IPS-18a (cell line): ENCODE data around the gene ANKRD28.

Source experiments
- H3K27ac ChIP-seq: one replicate; pipeline ENCODE4 v1.5.1; 2013; ENCODE audit warnings: low read length
- H3K27me3 ChIP-seq: one replicate; pipeline ENCODE4 v1.6.1; 2013; ENCODE audit warnings: mild to moderate bottlenecking, low read length; ENCODE audit not compliant: control insufficient read depth, insufficient read depth
- H3K36me3 ChIP-seq: one replicate; pipeline ENCODE4 v1.6.1; 2013; ENCODE audit warnings: low read depth, low read length; ENCODE audit not compliant: control insufficient read depth
- H3K4me1 ChIP-seq: one replicate; pipeline ENCODE4 v1.6.1; 2013; ENCODE audit warnings: low read depth, low read length; ENCODE audit not compliant: control insufficient read depth
- H3K4me3 ChIP-seq: one replicate; pipeline ENCODE4 v1.5.1; 2013; ENCODE audit warnings: low read length
- H3K9ac ChIP-seq: one replicate; pipeline ENCODE4 v1.6.1; 2013; ENCODE audit warnings: mild to moderate bottlenecking, low read length, moderate library complexity
- H3K9me3 ChIP-seq: one replicate; pipeline ENCODE4 v1.6.1; 2013; ENCODE audit warnings: low read depth, low read length; ENCODE audit not compliant: control insufficient read depth

Gene ANKRD28

GRCh38 chr3:15654891-15655290 is 142.9 kb downstream of the ANKRD28 start:
- Histone ChIP-seq H3K9me3 (peaks cover 12% of the 10 kb centered on the region), H3K4me1 (no peaks in the 10 kb centered on the region), H3K27me3 (no peaks in the 10 kb centered on the region), H3K9ac (no peak overlapping the region), H3K4me3 (no peak overlapping the region), H3K36me3 (no peaks in the 10 kb centered on the region), H3K27ac (no peak overlapping the region)

GRCh38 chr3:15654127-15654526 is 143.7 kb downstream of the ANKRD28 start:
- Histone ChIP-seq H3K4me3 (no peak overlapping the region), H3K27me3 (no peaks in the 10 kb centered on the region), H3K27ac (no peak overlapping the region), H3K36me3 (no peaks in the 10 kb centered on the region), H3K4me1 (no peaks in the 10 kb centered on the region), H3K9me3 (peaks cover 12% of the 10 kb centered on the region), H3K9ac (no peak overlapping the region)

DNA sequence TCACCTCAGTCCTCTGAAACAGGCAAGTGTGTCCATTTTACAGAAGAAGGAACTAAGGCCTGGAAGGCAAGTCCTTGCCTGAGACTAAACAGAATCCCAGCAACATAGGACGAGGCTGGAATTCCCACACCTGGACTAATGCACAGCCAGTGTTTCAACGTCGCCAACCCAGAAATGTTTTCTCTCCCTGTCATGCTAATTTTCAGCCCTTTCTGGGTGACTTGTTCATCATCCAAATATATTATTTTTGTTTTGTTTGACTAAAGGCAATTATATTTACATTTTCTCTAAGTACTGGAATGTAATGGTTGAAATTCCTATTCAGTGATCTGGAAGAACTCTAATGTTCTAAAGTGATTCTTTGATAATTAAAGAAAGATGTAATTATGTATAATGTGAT is 144.5 kb downstream of the ANKRD28 start:
- H3K9me3 ChIP-seq = peaks cover 12% of the 10 kb centered on the region
- no peaks in the 10 kb centered on the region for H3K4me1 ChIP-seq
- H3K27me3 ChIP-seq = no peaks in the 10 kb centered on the region
- H3K27ac ChIP-seq = no peak overlapping the region
- H3K36me3 ChIP-seq = no peaks in the 10 kb centered on the region
- no peak overlapping the region for H3K9ac ChIP-seq
- H3K4me3 ChIP-seq = no peak overlapping the region

- Histone ChIP-seq H3K9me3 (peaks cover 4% of the 10 kb centered on the region), H3K27me3 (no peaks in the 10 kb centered on the region), H3K27ac (no peak overlapping the region), H3K9ac (no peak overlapping the region), H3K4me1 (no peaks in the 10 kb centered on the region), H3K4me3 (no peak overlapping the region), H3K36me3 (no peaks in the 10 kb centered on the region)
These were observed 146.4 kb downstream of the ANKRD28 start for GRCh38 chr3:15651396-15651795.

GRCh38 chr3:15649858-15650257 is 147.9 kb downstream of the ANKRD28 start:
- Histone ChIP-seq H3K4me3 (no peak overlapping the region), H3K4me1 (no peaks in the 10 kb centered on the region), H3K36me3 (no peaks in the 10 kb centered on the region), H3K27ac (no peak overlapping the region), H3K9ac (no peak overlapping the region), H3K27me3 (no peaks in the 10 kb centered on the region), H3K9me3 (no peaks in the 10 kb centered on the region)

GRCh38 chr3:15649341-15649740 is 148.4 kb downstream of the ANKRD28 start:
- Histone ChIP-seq H3K4me3 (no peak overlapping the region), H3K4me1 (no peaks in the 10 kb centered on the region), H3K9me3 (no peaks in the 10 kb centered on the region), H3K9ac (no peak overlapping the region), H3K36me3 (no peaks in the 10 kb centered on the region), H3K27ac (no peak overlapping the region), H3K27me3 (no peaks in the 10 kb centered on the region)

DNA sequence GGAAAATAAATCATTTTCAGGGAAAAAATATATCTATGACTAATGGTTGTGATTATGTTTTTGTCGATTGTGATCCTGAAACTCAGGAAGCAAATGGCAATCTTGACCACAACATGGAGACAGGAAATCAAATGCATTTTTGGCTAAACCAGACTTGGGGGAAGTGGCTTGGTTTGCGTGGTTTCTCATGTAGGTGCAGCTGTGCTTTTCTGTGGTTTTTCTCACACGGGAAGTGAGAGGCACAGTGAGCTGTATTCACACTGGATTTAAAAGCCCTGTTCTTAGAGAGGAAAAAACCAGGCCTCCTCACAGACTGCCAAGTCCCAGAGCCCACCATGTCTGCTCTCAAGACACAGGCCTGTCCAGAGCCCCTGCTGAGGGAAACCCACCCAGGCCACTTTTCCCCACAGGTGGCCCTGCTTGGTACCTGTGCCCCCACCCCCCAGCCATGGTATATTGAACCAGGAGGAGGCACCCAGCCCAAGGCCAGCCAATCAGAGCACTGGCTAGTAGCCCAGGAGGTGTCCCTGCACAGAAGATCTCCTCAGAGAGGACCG is 150.1 kb downstream of the ANKRD28 start:
- H3K9ac ChIP-seq = no peak overlapping the region
- no peak overlapping the region for H3K27ac ChIP-seq
- H3K4me1 ChIP-seq = no peaks in the 10 kb centered on the region
- H3K9me3 ChIP-seq = no peaks in the 10 kb centered on the region
- H3K36me3 ChIP-seq = no peaks in the 10 kb centered on the region
- H3K27me3 ChIP-seq = no peaks in the 10 kb centered on the region
- H3K4me3 ChIP-seq = no peak overlapping the region

GRCh38 chr3:15646851-15647511 is 150.8 kb downstream of the ANKRD28 start:
- Histone ChIP-seq H3K9me3 (no peaks in the 10 kb centered on the region), H3K4me1 (no peaks in the 10 kb centered on the region), H3K36me3 (no peaks in the 10 kb centered on the region), H3K27me3 (no peaks in the 10 kb centered on the region), H3K27ac (no peak overlapping the region), H3K4me3 (no peak overlapping the region), H3K9ac (no peak overlapping the region)

GRCh38 chr3:15645740-15646501 is 151.9 kb downstream of the ANKRD28 start:
- Histone ChIP-seq H3K9ac (no peak overlapping the region), H3K27ac (no peak overlapping the region), H3K9me3 (no peaks in the 10 kb centered on the region), H3K36me3 (no peaks in the 10 kb centered on the region), H3K4me1 (no peaks in the 10 kb centered on the region), H3K27me3 (no peaks in the 10 kb centered on the region), H3K4me3 (no peak overlapping the region)

DNA sequence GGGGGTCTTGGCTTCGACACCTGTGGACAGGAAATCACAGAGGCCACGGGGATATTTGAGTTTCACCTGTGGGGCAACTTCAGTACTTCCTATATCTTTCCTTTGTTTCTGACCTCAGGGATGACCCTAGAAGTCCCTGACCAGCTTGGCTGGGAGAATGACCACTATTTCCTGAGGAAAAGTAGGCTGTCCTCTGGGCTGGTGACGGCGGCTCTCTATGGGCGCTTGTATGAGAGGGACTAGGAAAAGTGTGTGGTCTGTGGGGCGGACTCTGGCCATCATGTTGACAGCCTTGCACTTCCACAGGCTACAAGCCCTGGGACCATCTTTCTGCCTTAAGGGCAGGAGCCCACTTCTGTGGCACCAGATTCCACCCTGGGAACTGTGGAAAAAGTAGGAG is 152.5 kb downstream of the ANKRD28 start:
- Histone ChIP-seq H3K9me3 (no peaks in the 10 kb centered on the region), H3K4me3 (no peak overlapping the region), H3K4me1 (no peaks in the 10 kb centered on the region), H3K27me3 (no peaks in the 10 kb centered on the region), H3K9ac (no peak overlapping the region), H3K36me3 (no peaks in the 10 kb centered on the region), H3K27ac (no peak overlapping the region)

DNA sequence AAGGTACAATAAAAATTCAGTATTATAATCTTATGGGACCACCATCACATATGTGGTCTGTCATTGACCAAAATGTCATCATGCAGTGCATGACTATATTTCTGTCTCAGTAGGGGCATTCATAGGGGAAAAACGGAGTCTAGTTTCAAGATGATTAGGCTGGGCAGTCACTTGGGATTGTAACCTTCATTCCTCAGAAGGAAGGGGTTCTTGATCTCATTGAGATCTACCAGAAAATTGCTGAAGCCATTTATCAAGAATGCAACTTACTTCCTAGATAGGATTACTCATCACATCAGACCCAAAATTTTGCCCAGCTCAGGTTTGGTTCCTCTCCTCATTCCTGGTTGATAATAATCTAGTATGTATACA is 158.9 kb downstream of the ANKRD28 start:
- no peaks in the 10 kb centered on the region for H3K36me3 ChIP-seq
- no peak overlapping the region for H3K9ac ChIP-seq
- no peaks in the 10 kb centered on the region for H3K27me3 ChIP-seq
- H3K9me3 ChIP-seq = no peaks in the 10 kb centered on the region
- peaks cover 23% of the 10 kb centered on the region for H3K4me1 ChIP-seq
- H3K27ac ChIP-seq = no peak overlapping the region
- H3K4me3 ChIP-seq = no peak overlapping the region
